ENCODE measurements around the gene BLOC1S3. TPM values are rescaled to one million over a fixed set of nuclear protein-coding genes. Genes with fewer than 3 reads are reported as not detected.

Gene BLOC1S3
- total and polyA plus RNA-seq, 2 of the 13 experiments (the other 11 are each of a cell fraction or from before 2014, with no cell fraction given), result 4.3 to 4.8 TPM

DNA sequence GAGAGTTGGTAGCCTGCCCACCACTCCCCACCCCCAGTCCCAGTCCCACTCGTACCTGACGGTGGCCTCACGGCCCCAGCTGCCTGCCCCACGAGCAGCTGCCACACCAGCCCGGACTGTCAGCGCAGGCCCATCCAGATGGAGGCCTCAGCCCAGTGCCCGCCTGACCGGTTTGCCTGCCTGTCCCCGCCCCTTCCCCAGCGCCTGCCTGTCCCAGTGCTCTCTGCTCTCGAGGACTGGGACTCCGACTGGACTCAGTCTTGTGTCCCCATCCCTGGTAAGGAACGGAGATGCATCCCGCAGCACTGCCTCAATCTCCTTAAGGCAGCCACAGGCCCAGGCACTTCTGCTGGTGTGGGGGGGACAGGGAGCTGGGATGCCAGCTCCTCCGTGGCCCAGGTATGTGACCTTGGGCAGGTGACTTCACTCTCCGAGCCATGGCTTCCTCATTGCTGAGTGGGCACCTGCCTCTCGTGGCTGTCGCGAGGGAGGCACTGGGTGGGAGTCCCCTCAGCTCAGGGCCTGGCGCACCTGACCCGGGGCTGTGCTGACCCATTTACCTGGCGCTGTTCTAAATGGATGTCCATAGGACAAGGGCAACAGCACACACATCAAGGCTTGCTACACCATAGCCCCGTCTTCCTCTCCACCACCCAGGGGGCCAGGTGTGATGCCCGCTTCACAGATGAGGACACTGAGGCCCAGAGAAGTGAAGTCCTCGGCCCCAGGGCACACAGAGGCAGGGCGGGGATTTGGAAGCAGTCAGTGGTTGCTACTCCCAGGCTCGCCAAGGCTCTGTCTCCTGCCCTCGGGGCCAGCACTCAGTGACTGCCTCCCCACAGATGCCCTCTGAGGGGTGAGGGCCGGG, 17.5 kb upstream of the BLOC1S3 start, which contains the start of gene NKPD1 (continued):
- TF ChIP-seq ZBTB33 (CRISPR knock-in tag; IDR thresholded peaks at IDR 0.05), result no peak
- no peak for TF ChIP-seq ZXDC (CRISPR knock-in tag; IDR thresholded peaks at IDR 0.05)
- TF ChIP-seq TMF1 (CRISPR knock-in tag; IDR thresholded peaks at IDR 0.05; ENCODE audit: low read depth), result no peak
- TF ChIP-seq UBTF (CRISPR knock-in tag; IDR thresholded peaks at IDR 0.05), result peak; percentile 33; the same call in 1 of the 2 replicates
- no peak for TF ChIP-seq ZKSCAN8 (CRISPR knock-in tag; IDR thresholded peaks at IDR 0.05; ENCODE audit: borderline replicate concordance)
- TF ChIP-seq HNRNPLL (IDR thresholded peaks at IDR 0.05; ENCODE audit: low read depth, low read length, poor library complexity, severe bottlenecking), result no peak
- no peak for TF ChIP-seq NKX3-1 (CRISPR knock-in tag; IDR thresholded peaks at IDR 0.05)
- no peak for TF ChIP-seq ZNF746 (CRISPR knock-in tag; IDR thresholded peaks at IDR 0.05)
- TF ChIP-seq, protein P1, sequence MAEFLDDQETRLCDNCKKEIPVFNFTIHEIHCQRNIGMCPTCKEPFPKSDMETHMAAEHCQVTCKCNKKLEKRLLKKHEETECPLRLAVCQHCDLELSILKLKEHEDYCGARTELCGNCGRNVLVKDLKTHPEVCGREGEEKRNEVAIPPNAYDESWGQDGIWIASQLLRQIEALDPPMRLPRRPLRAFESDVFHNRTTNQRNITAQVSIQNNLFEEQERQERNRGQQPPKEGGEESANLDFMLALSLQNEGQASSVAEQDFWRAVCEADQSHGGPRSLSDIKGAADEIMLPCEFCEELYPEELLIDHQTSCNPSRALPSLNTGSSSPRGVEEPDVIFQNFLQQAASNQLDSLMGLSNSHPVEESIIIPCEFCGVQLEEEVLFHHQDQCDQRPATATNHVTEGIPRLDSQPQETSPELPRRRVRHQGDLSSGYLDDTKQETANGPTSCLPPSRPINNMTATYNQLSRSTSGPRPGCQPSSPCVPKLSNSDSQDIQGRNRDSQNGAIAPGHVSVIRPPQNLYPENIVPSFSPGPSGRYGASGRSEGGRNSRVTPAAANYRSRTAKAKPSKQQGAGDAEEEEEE (CRISPR knock-in tag; IDR thresholded peaks at IDR 0.05; ENCODE audit: borderline replicate concordance), result no peak
- peak; percentile 55; the same call in 1 of the 2 replicates for TF ChIP-seq ZNF768 (CRISPR knock-in tag; IDR thresholded peaks at IDR 0.05)
- no peak for TF ChIP-seq POLR2G (IDR thresholded peaks at IDR 0.05; ENCODE audit: low read depth, low read length)
- no peak for TF ChIP-seq ZNF704 (CRISPR knock-in tag; IDR thresholded peaks at IDR 0.05; ENCODE audit: borderline replicate concordance)
- TF ChIP-seq NAIF1 (CRISPR knock-in tag; IDR thresholded peaks at IDR 0.05; ENCODE audit: borderline replicate concordance), result no peak
- no peak for TF ChIP-seq ZNF264 (CRISPR knock-in tag; IDR thresholded peaks at IDR 0.05)
- TF ChIP-seq SNAPC5 (CRISPR knock-in tag; IDR thresholded peaks at IDR 0.05; ENCODE audit: borderline replicate concordance), result no peak
- TF ChIP-seq THAP7 (CRISPR knock-in tag; IDR thresholded peaks at IDR 0.05), result no peak
- no peak for TF ChIP-seq REL (CRISPR knock-in tag; conservative IDR thresholded peaks at IDR 0.05)

All from HepG2 (cell line).